Measurements from ENCODE around the gene KNSTRN. TPM values are rescaled to one million over a fixed set of nuclear protein-coding genes. Genes with fewer than 3 reads are reported as not detected.
A peak's percentile ranks its signal among the peaks of the same experiment; 100 is the strongest.

Gene KNSTRN
- total RNA-seq, 4 donors from 2014 or later, result 10.8 to 30.9 (median 22.1) TPM

DNA sequence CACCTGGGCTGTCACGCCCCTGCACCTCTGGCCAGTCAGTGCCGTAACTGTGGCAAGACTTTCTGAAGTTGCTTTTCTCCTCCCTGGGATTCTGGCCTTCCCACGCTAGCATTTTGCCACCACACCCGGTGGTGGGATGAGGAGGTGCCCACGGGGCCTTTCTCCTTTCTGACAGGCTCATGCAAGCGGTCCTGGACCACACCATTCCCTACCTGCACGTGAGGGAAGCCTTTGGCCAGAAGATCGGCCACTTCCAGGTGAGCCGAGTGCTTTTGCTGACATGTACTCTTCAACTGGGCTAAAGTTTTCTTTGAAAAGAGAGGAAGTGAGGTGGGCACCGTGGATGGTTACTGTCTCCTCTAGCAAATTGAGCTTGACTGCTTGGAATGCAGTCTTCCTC is 32.7 kb downstream of the KNSTRN start:
- DNase-seq, result no peak
- H3K27me3 ChIP-seq, result no peaks in the 10 kb centered on the region
- H3K4me1 ChIP-seq, result peaks cover 0 to 2% of the 10 kb centered on the region in 2 donors
- no peaks in the 10 kb centered on the region for H3K9me3 ChIP-seq
- intact Hi-C loops (cut with DNase I; ENCODE audit: low total_unique reads), result no loop called here
- no peak overlapping the region for H3K27ac ChIP-seq
- H3K4me3 ChIP-seq, result no peak overlapping the region
- peaks cover 0 to 59% of the 10 kb centered on the region in 2 donors for H3K36me3 ChIP-seq
- in situ Hi-C loops (cut with MboI; ENCODE audit: low sequenced_read_pairs in 4 of 4), result loop anchor here in 1 of 4 donors (25.0 kb wide), 1 partner anchor 378 kb away; the partner anchor contains the start of gene SRP14
- TF ChIP-seq, protein P1, sequence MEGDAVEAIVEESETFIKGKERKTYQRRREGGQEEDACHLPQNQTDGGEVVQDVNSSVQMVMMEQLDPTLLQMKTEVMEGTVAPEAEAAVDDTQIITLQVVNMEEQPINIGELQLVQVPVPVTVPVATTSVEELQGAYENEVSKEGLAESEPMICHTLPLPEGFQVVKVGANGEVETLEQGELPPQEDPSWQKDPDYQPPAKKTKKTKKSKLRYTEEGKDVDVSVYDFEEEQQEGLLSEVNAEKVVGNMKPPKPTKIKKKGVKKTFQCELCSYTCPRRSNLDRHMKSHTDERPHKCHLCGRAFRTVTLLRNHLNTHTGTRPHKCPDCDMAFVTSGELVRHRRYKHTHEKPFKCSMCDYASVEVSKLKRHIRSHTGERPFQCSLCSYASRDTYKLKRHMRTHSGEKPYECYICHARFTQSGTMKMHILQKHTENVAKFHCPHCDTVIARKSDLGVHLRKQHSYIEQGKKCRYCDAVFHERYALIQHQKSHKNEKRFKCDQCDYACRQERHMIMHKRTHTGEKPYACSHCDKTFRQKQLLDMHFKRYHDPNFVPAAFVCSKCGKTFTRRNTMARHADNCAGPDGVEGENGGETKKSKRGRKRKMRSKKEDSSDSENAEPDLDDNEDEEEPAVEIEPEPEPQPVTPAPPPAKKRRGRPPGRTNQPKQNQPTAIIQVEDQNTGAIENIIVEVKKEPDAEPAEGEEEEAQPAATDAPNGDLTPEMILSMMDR (IDR thresholded peaks at IDR 0.05 in 4 of 5, conservative IDR thresholded peaks at IDR 0.05 in 1 of 5), result no peak
- no peak for TF ChIP-seq POLR2A (IDR thresholded peaks at IDR 0.05)
- ATAC-seq, result no peak

- Histone ChIP-seq H3K4me3 (no peak overlapping the region), H3K27me3 (no peaks in the 10 kb centered on the region), H3K4me1 (peaks cover 8 to 11% of the 10 kb centered on the region in 2 donors), H3K27ac (no peak overlapping the region), H3K36me3 (peaks cover 0 to 51% of the 10 kb centered on the region in 2 donors), H3K9me3 (no peaks in the 10 kb centered on the region)
- no peak for TF ChIP-seq POLR2A (IDR thresholded peaks at IDR 0.05)
- TF ChIP-seq, protein P1 (IDR thresholded peaks at IDR 0.05 in 4 of 5, conservative IDR thresholded peaks at IDR 0.05 in 1 of 5), result no peak
- DNase-seq (no peak), ATAC-seq (no peak)
- intact Hi-C loops (cut with DNase I; ENCODE audit: low total_unique reads), result no loop called here
- in situ Hi-C loops (cut with MboI; ENCODE audit: low sequenced_read_pairs in 4 of 4), result loop anchor here in 1 of 4 donors (25.0 kb wide), 1 partner anchor 379 kb away; the partner anchor contains the start of gene SRP14
Observed at GRCh38 chr15:40416056-40416455, 33.5 kb downstream of the KNSTRN start.

- TF ChIP-seq, protein P1 (IDR thresholded peaks at IDR 0.05 in 4 of 5, conservative IDR thresholded peaks at IDR 0.05 in 1 of 5), result no peak
- no peak for TF ChIP-seq POLR2A (IDR thresholded peaks at IDR 0.05)
- H3K9me3 ChIP-seq, result no peaks in the 10 kb centered on the region
- in situ Hi-C loops (cut with MboI; ENCODE audit: low sequenced_read_pairs in 4 of 4), result loop anchor here in 1 of 4 donors (25.0 kb wide), 1 partner anchor 381 kb away; the partner anchor contains the start of gene SRP14
- intact Hi-C loops (cut with DNase I; ENCODE audit: low total_unique reads), result no loop called here
- peaks cover 18% of the 10 kb centered on the region in 2 donors for H3K4me1 ChIP-seq
- DNase-seq (no peak), ATAC-seq (no peak)
- H3K27me3 ChIP-seq, result no peaks in the 10 kb centered on the region
- no peak overlapping the region for H3K4me3 ChIP-seq
- peaks cover 0 to 41% of the 10 kb centered on the region in 2 donors for H3K36me3 ChIP-seq
- H3K27ac ChIP-seq, result no peak overlapping the region
Observed at GRCh38 chr15:40418126-40418525, 35.6 kb downstream of the KNSTRN start.

DNA sequence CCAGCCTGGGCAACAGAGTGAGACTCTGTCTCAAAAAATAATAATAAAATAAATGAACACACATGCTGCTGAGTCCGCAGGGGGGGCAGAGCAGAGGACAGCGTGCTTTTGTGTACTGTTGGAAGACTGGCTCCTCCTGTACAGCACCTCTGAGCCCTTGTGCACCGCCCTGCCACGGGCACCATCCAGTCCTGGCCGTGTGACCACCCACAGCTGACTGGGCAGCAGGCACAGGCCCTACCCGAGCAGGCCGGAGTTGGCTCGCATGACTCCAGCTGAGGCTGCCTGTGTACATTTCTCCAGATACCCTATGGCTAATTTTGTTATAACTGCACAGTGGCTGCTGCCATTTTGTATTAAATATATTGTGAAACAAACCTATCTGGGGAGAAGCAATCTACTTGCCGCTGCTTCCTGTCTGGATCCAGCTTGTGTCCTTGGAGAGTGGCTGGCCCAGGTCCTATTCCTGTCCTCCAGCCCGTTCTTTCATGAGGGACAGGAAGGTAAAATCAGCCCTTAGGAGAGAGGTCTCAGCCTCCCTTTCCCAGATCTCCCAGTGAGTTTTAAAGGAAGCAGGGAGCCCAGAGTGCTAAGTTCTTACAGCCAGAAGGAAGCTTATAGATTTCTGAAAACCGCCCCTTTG is 37.7 kb downstream of the KNSTRN start:
- peak in 1 of 2 donors; percentile 8 for ATAC-seq
- H3K27ac ChIP-seq, result peak overlapping the region; percentile 24 to 56 (median 47)
- DNase-seq, result no peak

More for the DNA sequence above, 37.7 kb downstream of the KNSTRN start:
- H3K9me3 ChIP-seq, result no peaks in the 10 kb centered on the region
- no peaks in the 10 kb centered on the region for H3K27me3 ChIP-seq
- in situ Hi-C loops (cut with MboI; ENCODE audit: low sequenced_read_pairs in 4 of 4), result loop anchor here (5.0 to 25.0 kb wide), 8 partner anchors 75 to 383 kb away; partner anchors contain the start of genes ANKRD63 (in 1 of the 4), CCDC9B (in 1 of the 4) and SRP14 (in 1 of the 4)
- H3K4me1 ChIP-seq, result peaks cover 18 to 23% of the 10 kb centered on the region in 2 donors
- H3K4me3 ChIP-seq, result no peak overlapping the region
- intact Hi-C loops (cut with DNase I; ENCODE audit: low total_unique reads), result no loop called here
- peaks cover 0 to 23% of the 10 kb centered on the region in 2 donors for H3K36me3 ChIP-seq
- no peak for TF ChIP-seq POLR2A (IDR thresholded peaks at IDR 0.05)
- TF ChIP-seq, protein P1 (IDR thresholded peaks at IDR 0.05 in 4 of 5, conservative IDR thresholded peaks at IDR 0.05 in 1 of 5), result no peak
